HG02642 (cell line): ENCODE data around the gene OR2D3.
"Not testable (repeated sequence)": the region's sequence is repeated elsewhere in the genome, so short reads cannot be mapped to it uniquely, and the experiment has no call there.

Source experiments
- ATAC-seq: cut with Tn5 transposase; IDR thresholded peaks from one replicate; pipeline ENCODE4 v1.9.1; 2021; ENCODE audit warnings: mild to moderate bottlenecking; ENCODE audit not compliant: unreplicated experiment, poor library complexity

OR2D3 gene

DNA sequence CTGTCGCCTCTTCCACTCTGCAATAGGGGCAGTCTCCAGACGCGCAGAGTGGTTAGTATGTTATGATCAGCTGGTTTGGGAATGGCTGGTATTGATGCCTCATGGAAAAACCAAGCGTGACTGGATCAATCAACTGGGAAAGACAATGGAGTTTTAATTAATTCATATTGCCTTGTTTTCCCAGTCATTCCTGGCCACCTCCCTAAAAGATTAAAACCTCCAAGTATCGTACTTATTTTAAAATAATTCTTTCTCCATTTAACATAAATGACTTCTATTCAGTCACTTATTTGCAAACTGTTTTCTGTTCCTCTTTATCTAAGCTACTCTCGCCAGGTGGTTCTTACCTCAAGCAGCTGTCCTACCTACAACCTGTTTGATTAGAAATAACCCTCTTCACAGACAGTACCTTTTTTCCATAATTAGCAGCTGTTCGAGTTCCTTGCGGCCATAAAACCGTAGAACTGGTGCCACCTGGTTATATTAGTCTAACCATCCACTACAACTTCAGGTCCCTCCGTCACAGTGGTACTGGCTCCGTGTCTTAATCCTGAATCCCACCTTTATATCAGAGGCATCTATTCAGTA lies 6.3 kb downstream of the OR2D3 start:
- peak; percentile 62 for ATAC-seq

DNA sequence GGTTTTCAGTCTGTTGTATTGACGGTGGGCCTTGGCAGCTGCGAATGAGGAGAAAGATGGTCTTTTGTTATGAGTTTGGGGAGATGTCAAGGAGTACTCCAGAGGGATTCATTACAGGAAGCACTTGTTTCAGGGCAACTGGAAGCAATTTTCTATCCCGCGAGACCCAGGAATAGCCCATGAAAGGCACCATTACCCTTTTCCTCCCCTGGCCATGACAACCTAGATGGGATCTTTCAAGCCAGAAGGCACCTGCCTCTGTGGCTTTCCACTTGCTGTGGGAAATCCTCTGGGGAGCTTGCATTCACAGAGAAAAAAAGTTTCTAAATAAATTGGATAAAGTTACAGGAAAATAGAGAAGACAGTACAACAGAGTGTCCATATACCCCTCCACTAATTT lies 8.1 kb downstream of the OR2D3 start:
- ATAC-seq = no peak

- ATAC-seq = no peak
These were observed 10.4 kb downstream of the OR2D3 start for GRCh38 chr11:6931146-6931713.

- no peak for ATAC-seq
These were observed 11.3 kb downstream of the OR2D3 start for GRCh38 chr11:6932145-6932544.

GRCh38 chr11:6941970-6942369 lies 21.2 kb downstream of the OR2D3 start:
- ATAC-seq = no peak

DNA sequence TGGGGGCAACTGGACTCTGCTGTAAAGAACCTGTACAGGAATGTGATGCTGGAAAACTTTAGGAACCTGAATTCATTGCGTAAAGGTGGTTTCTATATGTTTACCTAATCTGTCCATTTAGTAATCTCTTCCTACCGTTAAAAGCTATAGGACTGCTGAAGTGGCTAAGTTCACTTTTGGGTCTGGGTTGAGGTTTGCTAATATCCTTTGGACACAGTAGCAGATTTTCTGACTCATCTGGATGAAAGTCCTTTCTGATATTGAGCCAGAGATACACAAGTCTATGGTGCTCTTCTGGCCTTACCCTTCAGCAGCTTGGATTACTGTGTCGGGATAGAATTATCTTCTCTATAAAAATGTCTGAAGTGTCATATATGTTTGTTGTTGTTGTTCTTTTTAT lies 22.3 kb downstream of the OR2D3 start:
- ATAC-seq = no peak

DNA sequence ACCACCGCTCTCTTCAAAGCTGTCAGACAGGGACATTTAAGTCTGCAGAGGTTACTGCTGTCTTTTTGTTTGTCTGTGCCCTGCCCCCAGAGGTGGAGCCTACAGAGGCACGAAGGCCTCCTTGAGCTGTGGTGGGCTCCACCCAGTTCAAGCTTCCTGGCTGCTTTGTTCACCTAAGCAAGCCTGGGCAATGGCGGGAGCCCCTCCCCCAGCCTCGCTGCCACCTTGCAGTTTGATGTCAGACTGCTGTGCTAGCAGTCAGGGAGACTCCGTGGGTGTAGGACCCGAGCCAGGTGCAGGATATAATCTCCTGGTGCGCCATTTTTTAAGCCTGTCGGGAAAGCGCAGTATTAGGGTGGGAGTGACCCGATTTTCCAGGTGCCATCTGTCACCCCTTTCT lies 33.4 kb downstream of the OR2D3 start:
- ATAC-seq = not testable (repeated sequence)

- ATAC-seq = no peak
These were observed 41.3 kb downstream of the OR2D3 start for GRCh38 chr11:6962141-6962540.

- ATAC-seq = peak; percentile 67
These were observed 41.9 kb downstream of the OR2D3 start for GRCh38 chr11:6962673-6963072.

DNA sequence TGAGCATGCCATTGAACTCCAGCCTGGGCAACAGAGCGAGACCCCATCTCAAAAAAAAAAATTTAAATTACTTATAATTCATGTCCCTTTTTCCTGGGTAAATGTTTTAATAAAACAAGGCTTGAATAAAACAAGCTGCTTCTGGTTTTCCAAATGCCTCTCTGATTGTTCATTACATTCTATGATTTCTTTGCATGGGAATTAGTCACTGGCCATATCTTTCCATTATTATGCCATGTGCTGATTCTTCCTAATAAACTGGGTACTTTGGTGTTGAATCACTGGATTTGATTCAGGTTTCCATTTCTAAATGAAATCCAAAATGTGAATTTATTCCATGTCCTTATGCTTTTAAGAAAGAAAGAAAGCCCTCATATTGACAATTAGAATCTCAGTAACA lies 48.0 kb downstream of the OR2D3 start:
- no peak for ATAC-seq

DNA sequence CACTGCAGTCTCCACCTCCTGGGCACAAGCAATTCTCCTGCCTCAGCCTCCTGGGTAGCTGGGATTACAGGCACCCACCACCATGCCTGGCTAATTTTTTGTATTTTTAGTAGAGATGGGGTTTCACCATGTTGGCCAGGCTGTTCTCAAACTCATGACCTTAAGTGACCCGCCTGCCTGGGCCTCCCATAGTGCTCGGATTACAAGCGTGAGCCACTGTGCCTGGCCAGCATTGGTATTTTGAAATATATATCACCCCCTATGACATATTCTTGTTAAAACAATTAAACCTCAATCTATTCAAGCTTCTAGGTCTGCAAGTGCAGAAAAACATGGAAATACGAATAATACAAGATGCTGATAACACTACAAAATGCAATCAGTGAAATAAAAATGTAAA lies 49.1 kb downstream of the OR2D3 start:
- not testable (repeated sequence) for ATAC-seq
